ENCODE measurements around the gene GALNT18.

DNA sequence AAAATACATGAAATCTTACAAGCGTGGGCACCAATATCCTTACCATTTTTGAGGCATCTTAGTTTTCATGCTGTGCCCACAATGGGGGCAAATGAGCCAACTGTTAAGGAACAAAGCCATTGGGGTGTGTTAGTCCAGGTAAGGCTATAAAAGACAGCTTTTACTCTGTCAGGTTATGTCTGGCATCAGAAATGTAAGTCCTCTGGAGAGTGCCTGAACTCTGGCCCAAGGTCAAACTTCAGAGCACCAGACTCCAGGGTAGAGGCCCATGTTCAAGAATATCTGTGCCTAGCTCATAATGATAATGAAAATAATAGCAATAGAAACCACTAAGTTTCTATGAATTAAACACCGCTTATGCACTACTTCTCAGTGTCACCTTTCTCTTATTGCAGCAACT lies 374.2 kb downstream of the GALNT18 start:
- TF ChIP-seq, protein P1, sequence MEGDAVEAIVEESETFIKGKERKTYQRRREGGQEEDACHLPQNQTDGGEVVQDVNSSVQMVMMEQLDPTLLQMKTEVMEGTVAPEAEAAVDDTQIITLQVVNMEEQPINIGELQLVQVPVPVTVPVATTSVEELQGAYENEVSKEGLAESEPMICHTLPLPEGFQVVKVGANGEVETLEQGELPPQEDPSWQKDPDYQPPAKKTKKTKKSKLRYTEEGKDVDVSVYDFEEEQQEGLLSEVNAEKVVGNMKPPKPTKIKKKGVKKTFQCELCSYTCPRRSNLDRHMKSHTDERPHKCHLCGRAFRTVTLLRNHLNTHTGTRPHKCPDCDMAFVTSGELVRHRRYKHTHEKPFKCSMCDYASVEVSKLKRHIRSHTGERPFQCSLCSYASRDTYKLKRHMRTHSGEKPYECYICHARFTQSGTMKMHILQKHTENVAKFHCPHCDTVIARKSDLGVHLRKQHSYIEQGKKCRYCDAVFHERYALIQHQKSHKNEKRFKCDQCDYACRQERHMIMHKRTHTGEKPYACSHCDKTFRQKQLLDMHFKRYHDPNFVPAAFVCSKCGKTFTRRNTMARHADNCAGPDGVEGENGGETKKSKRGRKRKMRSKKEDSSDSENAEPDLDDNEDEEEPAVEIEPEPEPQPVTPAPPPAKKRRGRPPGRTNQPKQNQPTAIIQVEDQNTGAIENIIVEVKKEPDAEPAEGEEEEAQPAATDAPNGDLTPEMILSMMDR (IDR thresholded peaks at IDR 0.05) = no peak
- no peak for TF ChIP-seq POLR2A (IDR thresholded peaks at IDR 0.05)

Data from body of pancreas (tissue), 4 donors.